GM12878 (cell line): Measurements from ENCODE around the gene MLST8.

Experiments
- CHD2 ChIP-seq: IDR thresholded peaks from 2 replicates; pipeline ENCODE4 v1.6.1; 2011; ENCODE audit warnings: low read depth, low read length, improper control_type of control experiment, borderline replicate concordance
- CTCF ChIP-seq, 3 experiments: IDR thresholded peaks in 2 of 3; conservative IDR thresholded peaks in 1 of 3; 2 replicates each; pipeline ENCODE4 v1.5.1; 2011; ENCODE audit warnings: low read depth in 3 of 3, low read length in 3 of 3, mild to moderate bottlenecking in 3 of 3, control low read depth in 2 of 3, moderate library complexity in 2 of 3, inconsistent platforms in 1 of 3, mixed read lengths in 1 of 3; ENCODE audit not compliant: control insufficient read depth in 2 of 3, insufficient read depth in 1 of 3; ENCODE audit errors: extremely low read depth in 1 of 3
- FOS ChIP-seq: IDR thresholded peaks from 3 replicates; pipeline ENCODE4 v1.6.1; 2011; ENCODE audit warnings: borderline replicate concordance; ENCODE audit not compliant: insufficient read length; ENCODE audit errors: extremely low read depth
- IKZF1 ChIP-seq: fragments of 450-650 bp; conservative IDR thresholded peaks from 2 replicates; pipeline ENCODE4 v1.6.1; 2017; ENCODE audit warnings: antibody characterized with exemption, mild to moderate bottlenecking
- MTA2 ChIP-seq: fragments of 450-650 bp; IDR thresholded peaks from 2 replicates; pipeline ENCODE4 v1.6.1; 2016; ENCODE audit warnings: low read depth, mild to moderate bottlenecking, moderate library complexity
- NRF1 ChIP-seq: conservative IDR thresholded peaks from 2 replicates; pipeline ENCODE4 v1.6.1; 2011; ENCODE audit warnings: mild to moderate bottlenecking, low read depth, low read length, improper control_type of control experiment
- POLR2A ChIP-seq: IDR thresholded peaks from 2 replicates; pipeline ENCODE4 v1.6.1; 2011; ENCODE audit warnings: low read depth, mild to moderate bottlenecking, low read length
- RCOR1 ChIP-seq: conservative IDR thresholded peaks from 2 replicates; pipeline ENCODE4 v1.6.1; 2012; ENCODE audit warnings: low read depth, low read length, improper control_type of control experiment
- SP1 ChIP-seq: IDR thresholded peaks from one replicate; pipeline ENCODE4 v1.6.1; 2011; ENCODE audit warnings: low read depth, low read length
- TAF1 ChIP-seq: IDR thresholded peaks from 2 replicates; pipeline ENCODE4 v1.6.1; 2011; ENCODE audit warnings: mild to moderate bottlenecking, low read depth, low read length, borderline replicate concordance
- YY1 ChIP-seq: IDR thresholded peaks from 2 replicates; pipeline ENCODE4 v1.6.1; 2011; ENCODE audit warnings: low read depth, mild to moderate bottlenecking, low read length
- ZBTB40 ChIP-seq: fragments of 450-650 bp; IDR thresholded peaks from 2 replicates; pipeline ENCODE4 v1.6.1; 2016; ENCODE audit warnings: mild to moderate bottlenecking, moderate library complexity, borderline replicate concordance
- ZNF384 ChIP-seq: IDR thresholded peaks from 2 replicates; pipeline ENCODE4 v1.6.1; 2012; ENCODE audit warnings: low read depth, mild to moderate bottlenecking, low read length, improper control_type of control experiment, borderline replicate concordance
- ZSCAN29 ChIP-seq: fragments of 450-650 bp; IDR thresholded peaks from 2 replicates; pipeline ENCODE4 v1.6.1; 2017; ENCODE audit warnings: mild to moderate bottlenecking, moderate library complexity

- TF ChIP-seq CTCF (IDR thresholded peaks at IDR 0.05 in 2 of 3, conservative IDR thresholded peaks at IDR 0.05 in 1 of 3; ENCODE audit: control insufficient read depth in 2 of 3, extremely low read depth in 1 of 3, insufficient read depth in 1 of 3, low read depth in 3 of 3, low read length in 3 of 3) (no peak), SP1 (no peak), CHD2 (no peak), ZSCAN29 (no peak), ZNF384 (no peak), RCOR1 (no peak), YY1 (no peak), NRF1 (no peak), MTA2 (no peak), IKZF1 (no peak), POLR2A (peak; percentile 41; the same call in 1 of the 2 replicates), TAF1 (no peak), ZBTB40 (no peak), FOS (no peak)
Observed at GRCh38 chr16:2252806-2253148, 47.5 kb downstream of the MLST8 start.
